ENCODE measurements around the gene KIF16B. TPM values are rescaled to one million over a fixed set of nuclear protein-coding genes. Genes with fewer than 3 reads are reported as not detected.

Gene KIF16B
- total and polyA plus RNA-seq, 7 donors: 18.9 to 49.7 (median 22.4) TPM

GRCh38 chr20:16560216-16560615 lies 13.0 kb downstream of the KIF16B start:
- no peak for DNase-seq
- H3K4me1 ChIP-seq: peaks cover 0 to 10% (median 4%) of the 10 kb centered on the region in 4 donors
- no peak overlapping the region for H3K4me3 ChIP-seq
- intact Hi-C loops (cut with DNase I): no loop called here
- 93 to 98% methylated on average over 2 of the region's 2 CpGs for WGBS, 2 donors
- no peaks in the 10 kb centered on the region for H3K36me3 ChIP-seq
- H3K9me3 ChIP-seq: no peaks in the 10 kb centered on the region
- H3K27me3 ChIP-seq: no peaks in the 10 kb centered on the region
- TF ChIP-seq, protein P1, sequence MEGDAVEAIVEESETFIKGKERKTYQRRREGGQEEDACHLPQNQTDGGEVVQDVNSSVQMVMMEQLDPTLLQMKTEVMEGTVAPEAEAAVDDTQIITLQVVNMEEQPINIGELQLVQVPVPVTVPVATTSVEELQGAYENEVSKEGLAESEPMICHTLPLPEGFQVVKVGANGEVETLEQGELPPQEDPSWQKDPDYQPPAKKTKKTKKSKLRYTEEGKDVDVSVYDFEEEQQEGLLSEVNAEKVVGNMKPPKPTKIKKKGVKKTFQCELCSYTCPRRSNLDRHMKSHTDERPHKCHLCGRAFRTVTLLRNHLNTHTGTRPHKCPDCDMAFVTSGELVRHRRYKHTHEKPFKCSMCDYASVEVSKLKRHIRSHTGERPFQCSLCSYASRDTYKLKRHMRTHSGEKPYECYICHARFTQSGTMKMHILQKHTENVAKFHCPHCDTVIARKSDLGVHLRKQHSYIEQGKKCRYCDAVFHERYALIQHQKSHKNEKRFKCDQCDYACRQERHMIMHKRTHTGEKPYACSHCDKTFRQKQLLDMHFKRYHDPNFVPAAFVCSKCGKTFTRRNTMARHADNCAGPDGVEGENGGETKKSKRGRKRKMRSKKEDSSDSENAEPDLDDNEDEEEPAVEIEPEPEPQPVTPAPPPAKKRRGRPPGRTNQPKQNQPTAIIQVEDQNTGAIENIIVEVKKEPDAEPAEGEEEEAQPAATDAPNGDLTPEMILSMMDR (IDR thresholded peaks at IDR 0.05): no peak
- TF ChIP-seq POLR2A (IDR thresholded peaks at IDR 0.05) (no peak), POLR2AphosphoS5 (IDR thresholded peaks at IDR 0.05) (no peak), EP300 (IDR thresholded peaks at IDR 0.05) (no peak)
- H3K27ac ChIP-seq: no peak overlapping the region

GRCh38 chr20:16556301-16556700 lies 16.9 kb downstream of the KIF16B start:
- TF ChIP-seq, protein P1 (IDR thresholded peaks at IDR 0.05): no peak
- TF ChIP-seq POLR2AphosphoS5 (IDR thresholded peaks at IDR 0.05) (no peak), POLR2A (IDR thresholded peaks at IDR 0.05) (no peak), EP300 (IDR thresholded peaks at IDR 0.05) (no peak)
- H3K27me3 ChIP-seq: no peaks in the 10 kb centered on the region
- no peak for DNase-seq
- H3K27ac ChIP-seq: no peak overlapping the region
- peaks cover 0 to 10% (median 4%) of the 10 kb centered on the region in 4 donors for H3K4me1 ChIP-seq
- intact Hi-C loops (cut with DNase I): no loop called here
- no peaks in the 10 kb centered on the region for H3K9me3 ChIP-seq
- WGBS, 2 donors: 94 to 97% methylated on average over 5 of the region's 5 CpGs
- no peak overlapping the region for H3K4me3 ChIP-seq
- no peaks in the 10 kb centered on the region for H3K36me3 ChIP-seq

- H3K9me3 ChIP-seq: no peaks in the 10 kb centered on the region
- intact Hi-C loops (cut with DNase I): no loop called here
- no peaks in the 10 kb centered on the region for H3K27me3 ChIP-seq
- TF ChIP-seq POLR2AphosphoS5 (IDR thresholded peaks at IDR 0.05): no peak
- no peak overlapping the region for H3K4me3 ChIP-seq
- peaks cover 0 to 10% (median 4%) of the 10 kb centered on the region in 4 donors for H3K4me1 ChIP-seq
- no peak for DNase-seq
- H3K27ac ChIP-seq: no peak overlapping the region
- no peaks in the 10 kb centered on the region for H3K36me3 ChIP-seq
Observed at GRCh38 chr20:16555754-16556153, 17.5 kb downstream of the KIF16B start.

DNA sequence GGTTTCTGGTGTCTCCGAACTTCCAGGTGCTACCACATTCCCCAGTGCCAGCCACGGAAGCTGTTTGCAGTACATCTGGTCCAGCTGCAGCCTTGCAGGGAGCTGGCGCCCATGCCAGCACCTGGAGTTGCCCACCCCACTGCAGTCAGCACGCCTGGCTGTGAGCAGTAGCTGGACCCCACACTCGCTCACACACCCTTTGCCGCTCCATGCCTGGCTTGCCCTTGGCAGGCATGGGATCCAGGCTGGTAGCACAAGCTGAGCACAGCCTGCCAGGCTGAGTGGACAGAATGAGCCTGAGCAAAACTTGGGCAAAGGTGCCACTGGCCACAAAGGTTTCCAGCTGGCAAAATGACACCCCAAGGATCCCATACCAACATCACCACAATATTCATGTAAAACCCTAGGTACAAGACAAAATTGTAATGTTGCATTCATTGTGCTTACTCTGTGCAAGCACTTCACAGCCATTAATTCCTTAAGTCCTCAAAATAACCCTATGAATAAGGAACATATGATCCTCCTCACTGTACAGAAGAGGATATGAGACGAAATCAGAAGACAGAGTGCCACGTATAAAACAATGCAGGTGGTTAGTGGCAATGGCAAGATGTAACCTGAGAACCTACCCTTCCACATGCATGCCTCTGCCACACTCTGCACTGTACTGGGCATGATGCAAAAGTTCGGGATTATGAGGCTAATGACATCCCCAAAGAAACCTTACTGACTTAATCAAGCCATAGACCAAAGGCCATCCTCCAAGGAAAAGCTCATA lies 18.3 kb downstream of the KIF16B start:
- Histone ChIP-seq H3K4me3 (no peak overlapping the region), H3K27ac (no peak overlapping the region), H3K27me3 (no peaks in the 10 kb centered on the region), H3K36me3 (no peaks in the 10 kb centered on the region), H3K9me3 (no peaks in the 10 kb centered on the region), H3K4me1 (peaks cover 0 to 10% (median 4%) of the 10 kb centered on the region in 4 donors)
- TF ChIP-seq EP300 (IDR thresholded peaks at IDR 0.05) (no peak), POLR2AphosphoS5 (IDR thresholded peaks at IDR 0.05) (no peak)
- intact Hi-C loops (cut with DNase I): no loop called here
- 86 to 89% methylated on average over 9 of the region's 9 CpGs for WGBS, 2 donors
- DNase-seq: no peak

GRCh38 chr20:16553684-16554083 lies 19.6 kb downstream of the KIF16B start:
- WGBS, 2 donors: 84 to 94% methylated on average over 7 of the region's 7 CpGs
- DNase-seq: no peak
- Histone ChIP-seq H3K4me1 (peaks cover 0 to 10% (median 4%) of the 10 kb centered on the region in 4 donors), H3K36me3 (no peaks in the 10 kb centered on the region), H3K27ac (no peak overlapping the region), H3K4me3 (no peak overlapping the region), H3K9me3 (no peaks in the 10 kb centered on the region), H3K27me3 (no peaks in the 10 kb centered on the region)
- intact Hi-C loops (cut with DNase I): no loop called here
- TF ChIP-seq EP300 (IDR thresholded peaks at IDR 0.05): no peak
- TF ChIP-seq POLR2A (IDR thresholded peaks at IDR 0.05): no peak
- TF ChIP-seq, protein P1 (IDR thresholded peaks at IDR 0.05): no peak
- no peak for TF ChIP-seq POLR2AphosphoS5 (IDR thresholded peaks at IDR 0.05)

Data from sigmoid colon (tissue), 7 donors.